Peyer's patch (tissue), 4 donors: ENCODE results near the gene CASS4. TPM values are rescaled to one million over a fixed set of nuclear protein-coding genes. Genes with fewer than 3 reads are reported as not detected.

Experiments
- DNase-seq, 3 donors: peaks; one replicate each; pipeline ENCODE4 v3.0.0-alpha.2; 2017 to 2019
- H3K27ac ChIP-seq, 4 donors: fragments of 200-600 bp; sonication (generic); one replicate each; pipeline ENCODE4 v1.5.1; 2016 to 2019
- H3K27me3 ChIP-seq, 2 donors: fragments of 200-600 bp; sonication (generic); one replicate each; pipeline ENCODE4 v1.5.1; 2019
- H3K36me3 ChIP-seq, 3 donors: fragments of 200-600 bp; sonication (generic); one replicate each; pipeline ENCODE4 v1.5.1; 2016 to 2019
- H3K4me1 ChIP-seq, 4 donors: fragments of 200-600 bp; sonication (generic); one replicate each; pipeline ENCODE4 v1.5.1; 2016 to 2019
- H3K4me3 ChIP-seq, 4 donors: fragments of 200-600 bp; sonication (generic); 1 replicate in 3 of 4; 2 replicates in 1 of 4; pipeline ENCODE4 v1.5.1; 2016 to 2019; ENCODE audit warnings: mild to moderate bottlenecking in 1 of 4
- H3K9me3 ChIP-seq, 4 donors: fragments of 200-600 bp; sonication (generic); one replicate each; pipeline ENCODE4 v1.5.1; 2016 to 2019; ENCODE audit warnings: mild to moderate bottlenecking in 1 of 4
- CTCF ChIP-seq, 6 experiments: fragments of 450-650 bp in 4 of 6; fragments of 200-600 bp in 2 of 6; sonication (generic) in 1 of 6; IDR thresholded peaks; one replicate each; pipeline ENCODE4 v1.5.1; 2017 to 2019; ENCODE audit warnings: antibody characterized with exemption in 6 of 6, mild to moderate bottlenecking in 3 of 6, moderate library complexity in 1 of 6
- POLR2A ChIP-seq, 2 donors: fragments of 450-650 bp; IDR thresholded peaks; one replicate each; pipeline ENCODE4 v1.5.1; 2017; ENCODE audit warnings: antibody characterized with exemption in 2 of 2, mild to moderate bottlenecking in 2 of 2, moderate library complexity in 2 of 2
- total RNA-seq, 4 donors: library from RNA; depleted of rRNA; stranded (reverse); fragments of >200 nt; gene quantifications; one replicate each; pipeline ENCODE4 v1.1.0, GENCODE V29; 2016

The CASS4 gene
- total RNA-seq, 4 donors from 2014 or later: 0.47 to 3.3 (median 1.2) TPM

- no peaks in the 10 kb centered on the region for H3K9me3 ChIP-seq
- no peak for DNase-seq
- no peaks in the 10 kb centered on the region for H3K4me1 ChIP-seq
- TF ChIP-seq CTCF (IDR thresholded peaks at IDR 0.05) (no peak), POLR2A (IDR thresholded peaks at IDR 0.05) (no peak)
- no peaks in the 10 kb centered on the region for H3K36me3 ChIP-seq
- no peak overlapping the region for H3K27ac ChIP-seq
- no peaks in the 10 kb centered on the region for H3K27me3 ChIP-seq
- H3K4me3 ChIP-seq: no peak overlapping the region
These were observed 37.4 kb downstream of the CASS4 start for GRCh38 chr20:56449459-56449858.

- H3K27me3 ChIP-seq: no peaks in the 10 kb centered on the region
- no peaks in the 10 kb centered on the region for H3K36me3 ChIP-seq
- no peak overlapping the region for H3K27ac ChIP-seq
- H3K4me1 ChIP-seq: no peaks in the 10 kb centered on the region
- DNase-seq: no peak
- no peak for TF ChIP-seq CTCF (IDR thresholded peaks at IDR 0.05)
- TF ChIP-seq POLR2A (IDR thresholded peaks at IDR 0.05): no peak
- H3K4me3 ChIP-seq: no peak overlapping the region
- H3K9me3 ChIP-seq: no peaks in the 10 kb centered on the region
These were observed 39.2 kb downstream of the CASS4 start for GRCh38 chr20:56451056-56451765.

GRCh38 chr20:56453352-56453751, 41.3 kb downstream of the CASS4 start:
- TF ChIP-seq POLR2A (IDR thresholded peaks at IDR 0.05) (no peak), CTCF (IDR thresholded peaks at IDR 0.05) (no peak)
- Histone ChIP-seq H3K36me3 (no peaks in the 10 kb centered on the region), H3K27ac (no peak overlapping the region), H3K9me3 (no peaks in the 10 kb centered on the region), H3K4me1 (no peaks in the 10 kb centered on the region), H3K4me3 (no peak overlapping the region), H3K27me3 (no peaks in the 10 kb centered on the region)
- no peak for DNase-seq

GRCh38 chr20:56454754-56455153, 42.7 kb downstream of the CASS4 start:
- H3K4me1 ChIP-seq: no peaks in the 10 kb centered on the region
- H3K36me3 ChIP-seq: no peaks in the 10 kb centered on the region
- no peak overlapping the region for H3K4me3 ChIP-seq
- H3K9me3 ChIP-seq: no peaks in the 10 kb centered on the region
- H3K27me3 ChIP-seq: no peaks in the 10 kb centered on the region
- no peak overlapping the region for H3K27ac ChIP-seq
- no peak for TF ChIP-seq POLR2A (IDR thresholded peaks at IDR 0.05)
- no peak for TF ChIP-seq CTCF (IDR thresholded peaks at IDR 0.05)
- DNase-seq: no peak

- no peaks in the 10 kb centered on the region for H3K27me3 ChIP-seq
- DNase-seq: no peak
- no peak overlapping the region for H3K4me3 ChIP-seq
- no peaks in the 10 kb centered on the region for H3K4me1 ChIP-seq
- H3K36me3 ChIP-seq: no peaks in the 10 kb centered on the region
- TF ChIP-seq POLR2A (IDR thresholded peaks at IDR 0.05) (no peak), CTCF (IDR thresholded peaks at IDR 0.05) (no peak)
- H3K27ac ChIP-seq: no peak overlapping the region
- no peaks in the 10 kb centered on the region for H3K9me3 ChIP-seq
These were observed 46.3 kb downstream of the CASS4 start for GRCh38 chr20:56458206-56458821.
